ENCODE measurements around the gene ANKRD29. TPM values are rescaled to one million over a fixed set of nuclear protein-coding genes. Genes with fewer than 3 reads are reported as not detected.

The ANKRD29 gene
- polyA plus RNA-seq, 1 of the 3 experiments (the other 2 are of a cell fraction): 8.2 TPM

- TF ChIP-seq FOSL2 (IDR thresholded peaks at IDR 0.05; ENCODE audit: borderline replicate concordance, low read depth): peak; percentile 49; the same call in 1 of the 2 replicates
- no peak for TF ChIP-seq ELF1 (IDR thresholded peaks at IDR 0.05)
- H3K27ac ChIP-seq (ENCODE audit: low read depth in 2 of 2, low read length in 1 of 2): no peak overlapping the region
- CTCF ChIA-PET: interaction anchor here (1.5 to 1.6 kb wide), 2 partner anchors 14 to 129 kb away, joined by 3 read pairs; no protein-coding TSS in a partner anchor
- H2AFZ ChIP-seq (ENCODE audit: low read depth): no peak overlapping the region
- peaks cover 3 to 7% of the 10 kb centered on the region in 2 experiments for H3K36me3 ChIP-seq (replicated peaks in 1 of 2; ENCODE audit: control insufficient read depth in 1 of 2, insufficient read depth in 2 of 2, low read length in 1 of 2)
- no peak overlapping the region for H3K4me3 ChIP-seq (ENCODE audit: low read depth in 2 of 2, low read length in 1 of 2)
- WGBS (ENCODE audit: low lambda C conversion rate): 47% methylated on average over 6 of the region's 6 CpGs
- POLR2A ChIA-PET: no interaction called here
- peaks cover 1% of the 10 kb centered on the region; the same call in 1 of the 2 replicates for H4K20me1 ChIP-seq (ENCODE audit: insufficient read depth)
- no peaks in the 10 kb centered on the region for H3K9me2 ChIP-seq
- no peaks in the 10 kb centered on the region for H3F3A ChIP-seq (replicated peaks; ENCODE audit: insufficient read depth)
- no peaks in the 10 kb centered on the region for H3K9me3 ChIP-seq
- H3K9ac ChIP-seq: no peak overlapping the region
- no peaks in the 10 kb centered on the region for H3K27me3 ChIP-seq (ENCODE audit: insufficient read depth)
- peaks cover 0 to 12% of the 10 kb centered on the region in 2 experiments; a peak in 3 of 4 replicates for H3K4me1 ChIP-seq (ENCODE audit: control insufficient read depth in 1 of 2, insufficient read depth in 2 of 2, low read depth in 1 of 2, low read length in 1 of 2)
- peaks cover 29% of the 10 kb centered on the region; the same call in 1 of the 2 replicates for H3K79me2 ChIP-seq (ENCODE audit: insufficient read depth)
- H3K4me2 ChIP-seq: no peak overlapping the region
- no peak for DNase-seq
Measured at GRCh38 chr18:23573626-23574431, 88.9 kb downstream of the ANKRD29 start.

DNA sequence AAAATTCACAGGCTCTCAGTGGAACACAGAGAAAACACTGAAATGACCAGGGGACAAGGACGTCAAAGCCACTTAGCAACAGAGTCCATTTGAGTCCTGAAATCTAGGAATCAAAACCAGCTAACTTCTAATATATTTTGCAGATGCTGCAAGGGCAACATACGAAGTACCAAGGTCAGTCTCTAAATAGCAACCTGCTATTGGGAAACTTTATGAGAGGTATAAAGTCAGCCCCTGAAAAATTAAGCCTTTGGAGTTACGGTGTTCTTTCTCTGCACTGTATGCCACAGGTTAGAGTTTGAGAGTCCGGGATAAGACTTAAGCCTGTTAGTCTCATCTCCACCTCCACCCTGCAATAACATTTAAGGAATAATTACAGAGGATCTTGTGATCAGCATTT, 89.7 kb downstream of the ANKRD29 start:
- no peak for DNase-seq
- peaks cover 0 to 12% of the 10 kb centered on the region in 2 experiments; a peak in 3 of 4 replicates for H3K4me1 ChIP-seq (ENCODE audit: control insufficient read depth in 1 of 2, insufficient read depth in 2 of 2, low read depth in 1 of 2, low read length in 1 of 2)
- no peak overlapping the region for H3K4me2 ChIP-seq
- H3K36me3 ChIP-seq (replicated peaks in 1 of 2; ENCODE audit: control insufficient read depth in 1 of 2, insufficient read depth in 2 of 2, low read length in 1 of 2): peaks cover 11 to 15% of the 10 kb centered on the region in 2 experiments
- H4K20me1 ChIP-seq (ENCODE audit: insufficient read depth): no peaks in the 10 kb centered on the region
- ChIA-PET POLR2A (no interaction called here), CTCF (interaction anchor here (1.3 to 1.5 kb wide), 2 partner anchors 13 to 130 kb away, joined by 3 to 4 read pairs; partner anchors contain the start of gene NPC1)
- H3F3A ChIP-seq (replicated peaks; ENCODE audit: insufficient read depth): no peaks in the 10 kb centered on the region
- no peaks in the 10 kb centered on the region for H3K27me3 ChIP-seq (ENCODE audit: insufficient read depth)
- H3K4me3 ChIP-seq (ENCODE audit: low read depth in 2 of 2, low read length in 1 of 2): no peak overlapping the region
- TF ChIP-seq JUND (IDR thresholded peaks at IDR 0.05): no peak
- TF ChIP-seq USF1 (IDR thresholded peaks at IDR 0.05; ENCODE audit: borderline replicate concordance, low read depth): no peak
- no peak for TF ChIP-seq ELF1 (IDR thresholded peaks at IDR 0.05)
- TF ChIP-seq, protein P1, sequence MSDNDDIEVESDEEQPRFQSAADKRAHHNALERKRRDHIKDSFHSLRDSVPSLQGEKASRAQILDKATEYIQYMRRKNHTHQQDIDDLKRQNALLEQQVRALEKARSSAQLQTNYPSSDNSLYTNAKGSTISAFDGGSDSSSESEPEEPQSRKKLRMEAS (IDR thresholded peaks at IDR 0.05; ENCODE audit: low read depth): no peak
- TF ChIP-seq FOXM1 (IDR thresholded peaks at IDR 0.05; ENCODE audit: low read depth): no peak
- TF ChIP-seq RAD21 (IDR thresholded peaks at IDR 0.05; ENCODE audit: low read length): no peak
- no peak for TF ChIP-seq EZH2phosphoT487 (IDR thresholded peaks at IDR 0.05; ENCODE audit: borderline replicate concordance, low read depth)
- TF ChIP-seq, protein P2, sequence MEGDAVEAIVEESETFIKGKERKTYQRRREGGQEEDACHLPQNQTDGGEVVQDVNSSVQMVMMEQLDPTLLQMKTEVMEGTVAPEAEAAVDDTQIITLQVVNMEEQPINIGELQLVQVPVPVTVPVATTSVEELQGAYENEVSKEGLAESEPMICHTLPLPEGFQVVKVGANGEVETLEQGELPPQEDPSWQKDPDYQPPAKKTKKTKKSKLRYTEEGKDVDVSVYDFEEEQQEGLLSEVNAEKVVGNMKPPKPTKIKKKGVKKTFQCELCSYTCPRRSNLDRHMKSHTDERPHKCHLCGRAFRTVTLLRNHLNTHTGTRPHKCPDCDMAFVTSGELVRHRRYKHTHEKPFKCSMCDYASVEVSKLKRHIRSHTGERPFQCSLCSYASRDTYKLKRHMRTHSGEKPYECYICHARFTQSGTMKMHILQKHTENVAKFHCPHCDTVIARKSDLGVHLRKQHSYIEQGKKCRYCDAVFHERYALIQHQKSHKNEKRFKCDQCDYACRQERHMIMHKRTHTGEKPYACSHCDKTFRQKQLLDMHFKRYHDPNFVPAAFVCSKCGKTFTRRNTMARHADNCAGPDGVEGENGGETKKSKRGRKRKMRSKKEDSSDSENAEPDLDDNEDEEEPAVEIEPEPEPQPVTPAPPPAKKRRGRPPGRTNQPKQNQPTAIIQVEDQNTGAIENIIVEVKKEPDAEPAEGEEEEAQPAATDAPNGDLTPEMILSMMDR (IDR thresholded peaks at IDR 0.05): no peak
- no peak for TF ChIP-seq RXRA (IDR thresholded peaks at IDR 0.05; ENCODE audit: borderline replicate concordance, low read depth)
- TF ChIP-seq POLR2AphosphoS5 (IDR thresholded peaks at IDR 0.05; ENCODE audit: low read depth, low read length): no peak
- no peak for TF ChIP-seq NRF1 (IDR thresholded peaks at IDR 0.05; ENCODE audit: low read depth, low read length)
- TF ChIP-seq GATA2 (CRISPR knock-in tag; IDR thresholded peaks at IDR 0.05): no peak
- TF ChIP-seq, protein P3, sequence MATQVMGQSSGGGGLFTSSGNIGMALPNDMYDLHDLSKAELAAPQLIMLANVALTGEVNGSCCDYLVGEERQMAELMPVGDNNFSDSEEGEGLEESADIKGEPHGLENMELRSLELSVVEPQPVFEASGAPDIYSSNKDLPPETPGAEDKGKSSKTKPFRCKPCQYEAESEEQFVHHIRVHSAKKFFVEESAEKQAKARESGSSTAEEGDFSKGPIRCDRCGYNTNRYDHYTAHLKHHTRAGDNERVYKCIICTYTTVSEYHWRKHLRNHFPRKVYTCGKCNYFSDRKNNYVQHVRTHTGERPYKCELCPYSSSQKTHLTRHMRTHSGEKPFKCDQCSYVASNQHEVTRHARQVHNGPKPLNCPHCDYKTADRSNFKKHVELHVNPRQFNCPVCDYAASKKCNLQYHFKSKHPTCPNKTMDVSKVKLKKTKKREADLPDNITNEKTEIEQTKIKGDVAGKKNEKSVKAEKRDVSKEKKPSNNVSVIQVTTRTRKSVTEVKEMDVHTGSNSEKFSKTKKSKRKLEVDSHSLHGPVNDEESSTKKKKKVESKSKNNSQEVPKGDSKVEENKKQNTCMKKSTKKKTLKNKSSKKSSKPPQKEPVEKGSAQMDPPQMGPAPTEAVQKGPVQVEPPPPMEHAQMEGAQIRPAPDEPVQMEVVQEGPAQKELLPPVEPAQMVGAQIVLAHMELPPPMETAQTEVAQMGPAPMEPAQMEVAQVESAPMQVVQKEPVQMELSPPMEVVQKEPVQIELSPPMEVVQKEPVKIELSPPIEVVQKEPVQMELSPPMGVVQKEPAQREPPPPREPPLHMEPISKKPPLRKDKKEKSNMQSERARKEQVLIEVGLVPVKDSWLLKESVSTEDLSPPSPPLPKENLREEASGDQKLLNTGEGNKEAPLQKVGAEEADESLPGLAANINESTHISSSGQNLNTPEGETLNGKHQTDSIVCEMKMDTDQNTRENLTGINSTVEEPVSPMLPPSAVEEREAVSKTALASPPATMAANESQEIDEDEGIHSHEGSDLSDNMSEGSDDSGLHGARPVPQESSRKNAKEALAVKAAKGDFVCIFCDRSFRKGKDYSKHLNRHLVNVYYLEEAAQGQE (IDR thresholded peaks at IDR 0.05; ENCODE audit: low read depth, low read length): no peak
- no peak for TF ChIP-seq GABPA (IDR thresholded peaks at IDR 0.05; ENCODE audit: low read depth)
- TF ChIP-seq, protein P4, sequence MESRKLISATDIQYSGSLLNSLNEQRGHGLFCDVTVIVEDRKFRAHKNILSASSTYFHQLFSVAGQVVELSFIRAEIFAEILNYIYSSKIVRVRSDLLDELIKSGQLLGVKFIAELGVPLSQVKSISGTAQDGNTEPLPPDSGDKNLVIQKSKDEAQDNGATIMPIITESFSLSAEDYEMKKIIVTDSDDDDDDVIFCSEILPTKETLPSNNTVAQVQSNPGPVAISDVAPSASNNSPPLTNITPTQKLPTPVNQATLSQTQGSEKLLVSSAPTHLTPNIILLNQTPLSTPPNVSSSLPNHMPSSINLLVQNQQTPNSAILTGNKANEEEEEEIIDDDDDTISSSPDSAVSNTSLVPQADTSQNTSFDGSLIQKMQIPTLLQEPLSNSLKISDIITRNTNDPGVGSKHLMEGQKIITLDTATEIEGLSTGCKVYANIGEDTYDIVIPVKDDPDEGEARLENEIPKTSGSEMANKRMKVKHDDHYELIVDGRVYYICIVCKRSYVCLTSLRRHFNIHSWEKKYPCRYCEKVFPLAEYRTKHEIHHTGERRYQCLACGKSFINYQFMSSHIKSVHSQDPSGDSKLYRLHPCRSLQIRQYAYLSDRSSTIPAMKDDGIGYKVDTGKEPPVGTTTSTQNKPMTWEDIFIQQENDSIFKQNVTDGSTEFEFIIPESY (IDR thresholded peaks at IDR 0.05; ENCODE audit: borderline replicate concordance, low read depth): no peak
- TF ChIP-seq RCOR1 (IDR thresholded peaks at IDR 0.05; ENCODE audit: low read length): no peak
- H3K9me2 ChIP-seq: no peaks in the 10 kb centered on the region
- H3K27ac ChIP-seq (ENCODE audit: low read depth in 2 of 2, low read length in 1 of 2): no peak overlapping the region
- H2AFZ ChIP-seq (ENCODE audit: low read depth): no peak overlapping the region
- no peak overlapping the region for H3K9ac ChIP-seq
- no peaks in the 10 kb centered on the region for H3K9me3 ChIP-seq
- H3K79me2 ChIP-seq (ENCODE audit: insufficient read depth): peaks cover 21% of the 10 kb centered on the region; the same call in 1 of the 2 replicates
- WGBS (ENCODE audit: low lambda C conversion rate): 92% methylated on average over 4 of the region's 4 CpGs

All from SK-N-SH (cell line).